ENCODE data around the gene ROR2.
A peak's percentile ranks its signal among the peaks of the same experiment; 100 is the strongest.

Gene ROR2

GRCh38 chr9:91865041-91865440 lies 85.0 kb downstream of the ROR2 start:
- no peak for DNase-seq

GRCh38 chr9:91864380-91864779 lies 85.6 kb downstream of the ROR2 start:
- no peak for DNase-seq

GRCh38 chr9:91863469-91863868 lies 86.6 kb downstream of the ROR2 start:
- DNase-seq: no peak

- DNase-seq: no peak
Observed at GRCh38 chr9:91858213-91859030, 91.6 kb downstream of the ROR2 start.

- no peak for DNase-seq
Observed at GRCh38 chr9:91857291-91858212, 92.5 kb downstream of the ROR2 start.

- no peak for DNase-seq
Observed at GRCh38 chr9:91856419-91856818, 93.6 kb downstream of the ROR2 start.

- DNase-seq: no peak
Observed at GRCh38 chr9:91855196-91855595, 94.8 kb downstream of the ROR2 start.

- no peak for DNase-seq
Observed at GRCh38 chr9:91852801-91853347, 97.2 kb downstream of the ROR2 start.

GRCh38 chr9:91849694-91850093 lies 100.3 kb downstream of the ROR2 start:
- no peak for DNase-seq

GRCh38 chr9:91848146-91848545 lies 101.9 kb downstream of the ROR2 start:
- DNase-seq: no peak

- DNase-seq: peak in 1 of 2 donors; percentile 15
Observed at GRCh38 chr9:91847581-91848091, 102.4 kb downstream of the ROR2 start.

- no peak for DNase-seq
Observed at GRCh38 chr9:91845879-91846278, 104.1 kb downstream of the ROR2 start.

GRCh38 chr9:91844701-91845291 lies 105.2 kb downstream of the ROR2 start:
- no peak for DNase-seq

- no peak for DNase-seq
Observed at GRCh38 chr9:91844190-91844589, 105.8 kb downstream of the ROR2 start.

- no peak for DNase-seq
Observed at GRCh38 chr9:91843623-91844148, 106.3 kb downstream of the ROR2 start.

GRCh38 chr9:91843093-91843492 lies 106.9 kb downstream of the ROR2 start:
- DNase-seq: no peak

GRCh38 chr9:91842358-91843049 lies 107.5 kb downstream of the ROR2 start:
- no peak for DNase-seq

GRCh38 chr9:91841591-91841990 lies 108.4 kb downstream of the ROR2 start:
- no peak for DNase-seq

- no peak for DNase-seq
Observed at GRCh38 chr9:91840882-91841281, 109.1 kb downstream of the ROR2 start.

- no peak for DNase-seq
Observed at GRCh38 chr9:91840469-91840868, 109.6 kb downstream of the ROR2 start.

- no peak for DNase-seq
Observed at GRCh38 chr9:91839926-91840465, 110.0 kb downstream of the ROR2 start.

All from stimulated activated CD4-positive, alpha-beta T cell treated with anti-CD3 and anti-CD28 coated beads, Interleukin-2, amount 100 ng/mL, for 24 hours (primary cell).